Stomach (tissue), 9 donors: ENCODE data around the gene FMN2. TPM values are rescaled to one million over a fixed set of nuclear protein-coding genes. Genes with fewer than 3 reads are reported as not detected.

Experiments used
- DNase-seq, 2 donors: peaks; one replicate each; pipeline versions ENCODE4 v3.0.0 to v3.0.0-alpha.2; 2013 to 2019
- H3K27ac ChIP-seq, 5 donors: fragments of 200-600 bp in 4 of 5; sonication (generic) in 4 of 5; one replicate each; pipeline ENCODE4 v1.5.1; 2013 to 2019; ENCODE audit warnings: mild to moderate bottlenecking in 1 of 5, moderate library complexity in 1 of 5
- H3K27me3 ChIP-seq, 3 donors: fragments of 200-600 bp; sonication (generic); one replicate each; pipeline ENCODE4 v1.5.1; 2017 to 2019; ENCODE audit warnings: mixed run types in 1 of 3
- H3K36me3 ChIP-seq, 4 donors: fragments of 200-600 bp; sonication (generic); 1 replicate in 3 of 4; 2 replicates in 1 of 4; pipeline ENCODE4 v1.5.1; 2016 to 2019
- H3K4me1 ChIP-seq, 4 donors: fragments of 200-600 bp; sonication (generic); one replicate each; pipeline ENCODE4 v1.5.1; 2016 to 2019
- H3K4me3 ChIP-seq, 4 donors: fragments of 200-600 bp; sonication (generic) in 3 of 4; one replicate each; pipeline ENCODE4 v1.5.1; 2016 to 2019; ENCODE audit warnings: mild to moderate bottlenecking in 1 of 4
- H3K9me3 ChIP-seq, 4 donors: fragments of 200-600 bp; sonication (generic); one replicate each; pipeline ENCODE4 v1.5.1; 2016 to 2019
- CTCF ChIP-seq, 7 experiments: fragments of 450-650 bp in 4 of 7; fragments of 200-600 bp in 3 of 7; sonication (generic) in 3 of 7; IDR thresholded peaks; one replicate each; pipeline ENCODE4 v1.5.1; 2016 to 2019; ENCODE audit warnings: antibody characterized with exemption in 7 of 7, control low read depth in 2 of 7, mild to moderate bottlenecking in 1 of 7
- EP300 ChIP-seq: sonication (generic); formaldehyde crosslinking; IDR thresholded peaks from one replicate; pipeline ENCODE4 v1.6.1; 2017; ENCODE audit warnings: antibody characterized with exemption
- POLR2A ChIP-seq, 4 donors: fragments of 450-650 bp; IDR thresholded peaks; one replicate each; pipeline ENCODE4 v1.6.1; 2016; ENCODE audit warnings: antibody characterized with exemption in 4 of 4, control low read depth in 2 of 4, mild to moderate bottlenecking in 1 of 4, moderate library complexity in 1 of 4
- POLR2AphosphoS5 ChIP-seq, 3 donors: sonication (generic); formaldehyde crosslinking; IDR thresholded peaks; one replicate each; pipeline ENCODE4 v1.6.1; 2016; ENCODE audit warnings: antibody characterized with exemption in 3 of 3
- WGBS, 5 donors: extraction: QIAGEN DNeasy Blood & Tissue Kit in 3 of 5; methylation state at CpG; one replicate each; pipeline versions ENCODE4 v1.1.5 to v1.1.7; 2013 to 2018; 5-methylcytosine and 5-hydroxymethylcytosine counted together
- intact Hi-C: fragments of 100-400 bp; cut with DNase I; formaldehyde crosslinking; loops from one replicate; pipeline ENCODE4 v1.15.1; 2023; ENCODE audit warnings: low total_unique reads
- polyA plus RNA-seq, 3 donors: library from polyadenylated mRNA; stranded (reverse); fragments of 200-250 nt; gene quantifications; one replicate each; pipeline ENCODE4 v1.2.3, GENCODE V29; 2013
- total RNA-seq, 5 donors: library from RNA; depleted of rRNA; stranded (reverse); fragments of >200 nt; gene quantifications; one replicate each; pipeline versions ENCODE4 v1.1.0 to v1.2.3, GENCODE V29; 2014 to 2016
- donor health status: healthy with polysubstance abuse.
- donor health status: Bipolar disorder and iron deficiency.
- donor health status: healthy.

Gene FMN2
- total and polyA plus RNA-seq, 8 donors, result 0.61 to 3.3 (median 0.87) TPM; not detected in 2

- WGBS, 5 donors, result 66 to 81% (median 74%) methylated on average over 4 of the region's 4 CpGs
- no peak overlapping the region for H3K27ac ChIP-seq
These were observed 145.6 kb downstream of the FMN2 start for GRCh38 chr1:240237305-240237721.

GRCh38 chr1:240239309-240239708 is 147.6 kb downstream of the FMN2 start:
- H3K9me3 ChIP-seq, result no peaks in the 10 kb centered on the region
- no peak for TF ChIP-seq EP300
- TF ChIP-seq POLR2A (IDR thresholded peaks at IDR 0.05), result no peak
- no peak for TF ChIP-seq CTCF (IDR thresholded peaks at IDR 0.05)
- no peak for TF ChIP-seq POLR2AphosphoS5 (IDR thresholded peaks at IDR 0.05)
- peaks cover 0 to 8% (median 2%) of the 10 kb centered on the region in 4 donors for H3K4me1 ChIP-seq
- no peak for DNase-seq
- intact Hi-C loops, result no loop called here
- no peak overlapping the region for H3K27ac ChIP-seq
- no peaks in the 10 kb centered on the region for H3K36me3 ChIP-seq
- H3K27me3 ChIP-seq, result no peaks in the 10 kb centered on the region
- no peak overlapping the region for H3K4me3 ChIP-seq

More at GRCh38 chr1:240237305-240237721, 145.6 kb downstream of the FMN2 start:
- Histone ChIP-seq H3K4me1 (no peaks in the 10 kb centered on the region), H3K4me3 (no peak overlapping the region), H3K9me3 (no peaks in the 10 kb centered on the region), H3K27me3 (no peaks in the 10 kb centered on the region), H3K36me3 (no peaks in the 10 kb centered on the region)
- intact Hi-C loops, result no loop called here
- no peak for DNase-seq
- TF ChIP-seq EP300 (no peak), POLR2AphosphoS5 (IDR thresholded peaks at IDR 0.05) (no peak), POLR2A (IDR thresholded peaks at IDR 0.05) (no peak), CTCF (IDR thresholded peaks at IDR 0.05) (no peak)

GRCh38 chr1:240241278-240241677 is 149.6 kb downstream of the FMN2 start:
- peak in 1 of 2 donors; percentile 16 for DNase-seq
- Histone ChIP-seq H3K27me3 (no peaks in the 10 kb centered on the region), H3K4me1 (peaks cover 0 to 8% (median 2%) of the 10 kb centered on the region in 4 donors), H3K27ac (no peak overlapping the region), H3K36me3 (no peaks in the 10 kb centered on the region), H3K4me3 (no peak overlapping the region), H3K9me3 (no peaks in the 10 kb centered on the region)
- TF ChIP-seq POLR2A (IDR thresholded peaks at IDR 0.05) (no peak), CTCF (IDR thresholded peaks at IDR 0.05) (no peak), EP300 (no peak), POLR2AphosphoS5 (IDR thresholded peaks at IDR 0.05) (no peak)
- 76 to 87% (median 83%) methylated on average over 3 of the region's 3 CpGs for WGBS, 5 donors
- intact Hi-C loops, result no loop called here

- peaks cover 0 to 9% (median 2%) of the 10 kb centered on the region in 4 donors for H3K4me1 ChIP-seq
These were observed 151.0 kb downstream of the FMN2 start for GRCh38 chr1:240242601-240243144.

More at GRCh38 chr1:240242601-240243144, 151.0 kb downstream of the FMN2 start:
- Histone ChIP-seq H3K4me3 (no peak overlapping the region), H3K27ac (no peak overlapping the region), H3K27me3 (no peaks in the 10 kb centered on the region), H3K36me3 (no peaks in the 10 kb centered on the region), H3K9me3 (no peaks in the 10 kb centered on the region)
- WGBS, 5 donors, result 28 to 51% (median 41%) methylated on average over 5 of the region's 5 CpGs
- TF ChIP-seq POLR2A (IDR thresholded peaks at IDR 0.05), result no peak
- TF ChIP-seq CTCF (IDR thresholded peaks at IDR 0.05), result no peak
- TF ChIP-seq EP300, result no peak
- no peak for TF ChIP-seq POLR2AphosphoS5 (IDR thresholded peaks at IDR 0.05)
- intact Hi-C loops, result no loop called here
- peak in 1 of 2 donors; percentile 23 for DNase-seq
